HepG2 (cell line): ENCODE measurements around the gene SLC13A5. TPM values are rescaled to one million over a fixed set of nuclear protein-coding genes. Genes with fewer than 3 reads are reported as not detected.

Experiments
- NFKB2 ChIP-seq: sonication (generic); formaldehyde crosslinking; IDR thresholded peaks from 2 replicates; pipeline ENCODE4 v1.4.0; 2020; ENCODE audit warnings: missing genetic modification reagents, borderline replicate concordance
- PAXIP1 ChIP-seq: sonication (generic); formaldehyde crosslinking; conservative IDR thresholded peaks from 2 replicates; pipeline ENCODE4 v1.4.0; 2020; ENCODE audit warnings: mild to moderate bottlenecking, missing genetic modification reagents, moderate library complexity
- PBX2 ChIP-seq: IDR thresholded peaks from 2 replicates; pipeline ENCODE4 v1.6.1; 2016; ENCODE audit warnings: control low read depth
- PITX1 ChIP-seq: sonication (generic); formaldehyde crosslinking; IDR thresholded peaks from 2 replicates; pipeline ENCODE4 v1.5.1; 2020; ENCODE audit warnings: mild to moderate bottlenecking, missing genetic modification reagents
- TCF7 ChIP-seq: sonication (generic); IDR thresholded peaks from 2 replicates; pipeline ENCODE4 v1.6.1; 2016; ENCODE audit warnings: antibody characterized with exemption, low read depth
- TEAD3 ChIP-seq: optimal IDR thresholded peaks from 2 replicates; pipeline ENCODE3; 2016; ENCODE audit warnings: borderline replicate concordance
- TERF1 ChIP-seq: sonication (generic); formaldehyde crosslinking; IDR thresholded peaks from 2 replicates; pipeline ENCODE4 v1.8.0; 2022; ENCODE audit warnings: mild to moderate bottlenecking, missing genetic modification reagents, moderate library complexity
- ZBTB42 ChIP-seq: sonication (generic); formaldehyde crosslinking; IDR thresholded peaks from 2 replicates; pipeline ENCODE4 v1.5.0; 2020; ENCODE audit warnings: mild to moderate bottlenecking, missing genetic modification reagents
- ZMYM3 ChIP-seq: sonication (generic); formaldehyde crosslinking; IDR thresholded peaks from 2 replicates; pipeline ENCODE4 v1.5.1; 2020; ENCODE audit warnings: mild to moderate bottlenecking, missing genetic modification reagents
- ZNF136 ChIP-seq: sonication (generic); formaldehyde crosslinking; IDR thresholded peaks from 2 replicates; pipeline ENCODE4 v1.8.1; 2022; ENCODE audit warnings: low read depth, mild to moderate bottlenecking, moderate library complexity, missing genetic modification reagents
- ZNF335 ChIP-seq: sonication (generic); formaldehyde crosslinking; IDR thresholded peaks from 2 replicates; pipeline ENCODE4 v1.4.0; 2020; ENCODE audit warnings: missing genetic modification reagents
- ZNF350 ChIP-seq: sonication (generic); formaldehyde crosslinking; IDR thresholded peaks from 2 replicates; pipeline ENCODE4 v1.4.0; 2020; ENCODE audit warnings: mild to moderate bottlenecking, low read depth, missing genetic modification reagents, borderline replicate concordance
- ZNF430 ChIP-seq: sonication (generic); formaldehyde crosslinking; IDR thresholded peaks from 2 replicates; pipeline ENCODE4 v1.9.0; 2021; ENCODE audit warnings: mild to moderate bottlenecking, missing genetic modification reagents
- ZNF558 ChIP-seq: sonication (generic); formaldehyde crosslinking; IDR thresholded peaks from 2 replicates; pipeline ENCODE4 v1.9.0; 2022; ENCODE audit warnings: mild to moderate bottlenecking, missing genetic modification reagents, borderline replicate concordance
- ZNF577 ChIP-seq: sonication (generic); formaldehyde crosslinking; IDR thresholded peaks from 2 replicates; pipeline ENCODE4 v1.4.0; 2020; ENCODE audit warnings: mild to moderate bottlenecking, low read depth, missing genetic modification reagents, borderline replicate concordance
- ZNF7 ChIP-seq: IDR thresholded peaks from 2 replicates; pipeline ENCODE4 v1.6.1; 2016; ENCODE audit warnings: missing biosample characterization, missing genetic modification reagents
- polyA plus RNA-seq, 8 experiments: library from polyadenylated mRNA; depleted of rRNA in 3 of 8; stranded (reverse) in 7 of 8; unstranded in 1 of 8; fragments of >200 nt; fragmentation: Illumina TruSeq in 4 of 8; extraction: Trizol in 4 of 8; gene quantifications; 2 replicates each; pipeline versions ENCODE4 v1.2.1 to v1.2.3, GENCODE V29; 2011 to 2016; ENCODE audit warnings: low read depth in 4 of 8, missing spikeins in 1 of 8, mixed read lengths in 1 of 8; ENCODE audit not compliant: insufficient read depth in 1 of 8
- total RNA-seq, 5 experiments: library from RNA; depleted of rRNA; stranded (reverse); fragments of >200 nt; fragmentation: Illumina TruSeq; extraction: Trizol; gene quantifications; 2 replicates each; pipeline ENCODE4 v1.2.3, GENCODE V29; 2016; ENCODE audit warnings: low read depth in 1 of 5
- TF ChIP-seq, protein P1 (sequence below): sonication (generic); formaldehyde crosslinking; IDR thresholded peaks from 2 replicates; pipeline ENCODE4 v1.5.0; 2020; ENCODE audit warnings: mild to moderate bottlenecking, missing genetic modification reagents, borderline replicate concordance

SLC13A5 gene
- total and polyA plus RNA-seq, 2 of the 13 experiments (the other 11 are each of a cell fraction or from before 2014, with no cell fraction given), result 42.8 to 310 TPM

GRCh38 chr17:6677158-6677831, 35.9 kb downstream of the SLC13A5 start (continued):
- no peak for TF ChIP-seq TERF1 (CRISPR knock-in tag)
- no peak for TF ChIP-seq ZNF350 (CRISPR knock-in tag)
- TF ChIP-seq NFKB2, result no peak
- TF ChIP-seq ZBTB42 (CRISPR knock-in tag), result no peak
- TF ChIP-seq ZNF335 (CRISPR knock-in tag), result no peak
- no peak for TF ChIP-seq ZNF558 (CRISPR knock-in tag)
- no peak for TF ChIP-seq TCF7
- TF ChIP-seq ZNF430 (CRISPR knock-in tag), result peak; percentile 24; the same call in 1 of the 2 replicates
- 0 out of 2 replicates have a peak, but pooled peaks have one; percentile 15 for TF ChIP-seq PITX1 (CRISPR knock-in tag)
- TF ChIP-seq, protein P1, sequence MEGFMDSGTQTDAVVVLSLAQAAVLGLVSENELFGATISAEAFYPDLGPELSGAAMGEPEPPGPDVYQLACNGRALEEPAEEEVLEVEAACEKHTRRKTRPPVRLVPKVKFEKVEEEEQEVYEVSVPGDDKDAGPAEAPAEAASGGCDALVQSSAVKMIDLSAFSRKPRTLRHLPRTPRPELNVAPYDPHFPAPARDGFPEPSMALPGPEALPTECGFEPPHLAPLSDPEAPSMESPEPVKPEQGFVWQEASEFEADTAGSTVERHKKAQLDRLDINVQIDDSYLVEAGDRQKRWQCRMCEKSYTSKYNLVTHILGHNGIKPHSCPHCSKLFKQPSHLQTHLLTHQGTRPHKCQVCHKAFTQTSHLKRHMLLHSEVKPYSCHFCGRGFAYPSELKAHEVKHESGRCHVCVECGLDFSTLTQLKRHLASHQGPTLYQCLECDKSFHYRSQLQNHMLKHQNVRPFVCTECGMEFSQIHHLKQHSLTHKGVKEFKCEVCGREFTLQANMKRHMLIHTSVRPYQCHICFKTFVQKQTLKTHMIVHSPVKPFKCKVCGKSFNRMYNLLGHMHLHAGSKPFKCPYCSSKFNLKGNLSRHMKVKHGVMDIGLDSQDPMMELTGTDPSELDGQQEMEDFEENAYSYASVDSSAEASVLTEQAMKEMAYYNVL (CRISPR knock-in tag), result peak; percentile 61; the same call in 1 of the 2 replicates
- TF ChIP-seq PBX2 (CRISPR knock-in tag), result no peak
- no peak for TF ChIP-seq ZNF136 (CRISPR knock-in tag)
- peak; percentile 20 for TF ChIP-seq TEAD3 (CRISPR knock-in tag)
- peak; percentile 44; the same call in 1 of the 2 replicates for TF ChIP-seq PAXIP1 (CRISPR knock-in tag)
- no peak for TF ChIP-seq ZNF577 (CRISPR knock-in tag)
- no peak for TF ChIP-seq ZNF7
- 0 out of 2 replicates have a peak, but pooled peaks have one; percentile 29 for TF ChIP-seq ZMYM3
